Testis (tissue), 3 donors: ENCODE data around the gene ERG28. TPM values are rescaled to one million over a fixed set of nuclear protein-coding genes. Genes with fewer than 3 reads are reported as not detected.

Experiments
- DNase-seq: peaks from one replicate; pipeline ENCODE4 v3.0.0-alpha.2; 2019
- H3K27ac ChIP-seq, 2 donors: fragments of 200-600 bp; sonication (generic); one replicate each; pipeline ENCODE4 v1.5.1; 2019
- H3K27me3 ChIP-seq: fragments of 200-600 bp; sonication (generic); one replicate; pipeline ENCODE4 v1.5.1; 2019
- H3K36me3 ChIP-seq: fragments of 200-600 bp; sonication (generic); one replicate; pipeline ENCODE4 v1.5.1; 2017; ENCODE audit warnings: low read depth; ENCODE audit errors: missing control alignments
- H3K4me1 ChIP-seq: fragments of 200-600 bp; sonication (generic); one replicate; pipeline ENCODE4 v1.5.1; 2019
- H3K4me3 ChIP-seq, 2 donors: fragments of 200-600 bp; sonication (generic); one replicate each; pipeline ENCODE4 v1.5.1; 2017 to 2019
- H3K9me3 ChIP-seq: fragments of 200-600 bp; sonication (generic); one replicate; pipeline ENCODE4 v1.5.1; 2017
- CTCF ChIP-seq, 3 experiments: fragments of 450-650 bp in 2 of 3; fragments of 200-600 bp in 1 of 3; sonication (generic) in 1 of 3; IDR thresholded peaks; one replicate each; pipeline ENCODE4 v1.5.1; 2016 to 2019; ENCODE audit warnings: antibody characterized with exemption in 3 of 3, mild to moderate bottlenecking in 2 of 3, moderate library complexity in 1 of 3
- POLR2A ChIP-seq: fragments of 450-650 bp; IDR thresholded peaks from one replicate; pipeline ENCODE4 v1.6.1; 2017; ENCODE audit warnings: antibody characterized with exemption, mild to moderate bottlenecking, moderate library complexity
- WGBS, 2 donors: methylation state at CpG; one replicate each; pipeline ENCODE4 v1.1.5; 2018; 5-methylcytosine and 5-hydroxymethylcytosine counted together
- intact Hi-C: fragments of 100-400 bp; cut with DNase I; formaldehyde crosslinking; loops from one replicate; pipeline ENCODE4 v1.15.1; 2023; ENCODE audit warnings: low total_unique reads
- polyA plus RNA-seq: library from polyadenylated mRNA; stranded (reverse); fragments of 350-450 nt; fragmentation: Illumina TruSeq; extraction: RNeasy Lipid Tissue Mini Kit (QIAGEN cat#74804); gene quantifications from one replicate; pipeline ENCODE4 v1.2.3, GENCODE V29; 2014; ENCODE audit warnings: low read depth, low replicate concordance; ENCODE audit not compliant: insufficient read depth
- total RNA-seq, 2 donors: library from RNA; depleted of rRNA; stranded (reverse); fragments of >200 nt; gene quantifications; one replicate each; pipeline ENCODE4 v1.2.3, GENCODE V29; 2016

ERG28 gene
- total and polyA plus RNA-seq, 3 donors from 2014 or later, result 60.0 to 103 (median 64.4) TPM

- Histone ChIP-seq H3K9me3 (no peaks in the 10 kb centered on the region), H3K4me3 (no peak overlapping the region), H3K4me1 (peaks cover 15% of the 10 kb centered on the region), H3K36me3 (no peaks in the 10 kb centered on the region), H3K27me3 (no peaks in the 10 kb centered on the region), H3K27ac (no peak overlapping the region)
- intact Hi-C loops, result no loop called here
- no peak for DNase-seq
- TF ChIP-seq POLR2A, result no peak
- no peak for TF ChIP-seq CTCF (IDR thresholded peaks at IDR 0.05)
Observed at GRCh38 chr14:75645056-75645455, 15.6 kb downstream of the ERG28 start.

GRCh38 chr14:75643985-75644384 is 16.7 kb downstream of the ERG28 start:
- TF ChIP-seq POLR2A (no peak), CTCF (IDR thresholded peaks at IDR 0.05) (no peak)
- Histone ChIP-seq H3K4me3 (no peak overlapping the region), H3K9me3 (no peaks in the 10 kb centered on the region), H3K4me1 (peaks cover 15% of the 10 kb centered on the region), H3K36me3 (no peaks in the 10 kb centered on the region), H3K27me3 (no peaks in the 10 kb centered on the region), H3K27ac (no peak overlapping the region)
- DNase-seq, result no peak
- intact Hi-C loops, result no loop called here
- 69 to 70% methylated on average over 4 of the region's 4 CpGs for WGBS, 2 donors

DNA sequence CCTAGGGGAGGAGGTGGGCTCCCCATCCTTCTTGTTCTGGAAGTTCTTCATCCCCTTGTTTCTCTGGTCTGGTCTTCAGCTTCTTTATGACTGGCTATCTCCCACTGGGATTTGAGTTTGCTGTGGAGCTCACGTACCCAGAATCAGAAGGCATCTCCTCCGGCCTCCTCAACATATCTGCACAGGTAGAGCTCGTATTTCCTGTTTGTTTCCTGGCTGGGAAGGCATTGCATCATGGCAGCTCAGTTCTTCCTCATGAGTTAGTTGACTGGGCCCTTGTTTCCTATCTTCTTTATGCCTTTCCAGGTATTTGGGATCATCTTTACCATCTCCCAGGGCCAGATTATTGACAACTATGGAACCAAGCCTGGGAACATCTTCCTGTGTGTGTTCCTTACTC is 19.8 kb downstream of the ERG28 start:
- intact Hi-C loops, result no loop called here
- DNase-seq, result no peak
- Histone ChIP-seq H3K36me3 (no peaks in the 10 kb centered on the region), H3K4me3 (no peak overlapping the region), H3K4me1 (peaks cover 7% of the 10 kb centered on the region), H3K27me3 (no peaks in the 10 kb centered on the region), H3K27ac (no peak overlapping the region), H3K9me3 (no peaks in the 10 kb centered on the region)
- TF ChIP-seq CTCF (IDR thresholded peaks at IDR 0.05) (no peak), POLR2A (no peak)
- WGBS, 2 donors, result 96 to 98% methylated on average over 3 of the region's 3 CpGs

GRCh38 chr14:75636100-75636692 is 24.5 kb downstream of the ERG28 start:
- TF ChIP-seq POLR2A, result no peak
- TF ChIP-seq CTCF (IDR thresholded peaks at IDR 0.05), result no peak
- WGBS, 2 donors, result 53 to 59% methylated on average over 5 to 13 of the region's 13 CpGs
- no peaks in the 10 kb centered on the region for H3K9me3 ChIP-seq
- H3K27me3 ChIP-seq, result no peaks in the 10 kb centered on the region
- H3K4me1 ChIP-seq, result peaks cover 20% of the 10 kb centered on the region
- peaks cover 4% of the 10 kb centered on the region for H3K36me3 ChIP-seq
- no peak overlapping the region for H3K4me3 ChIP-seq
- no peak for DNase-seq
- intact Hi-C loops, result no loop called here
- no peak overlapping the region for H3K27ac ChIP-seq

DNA sequence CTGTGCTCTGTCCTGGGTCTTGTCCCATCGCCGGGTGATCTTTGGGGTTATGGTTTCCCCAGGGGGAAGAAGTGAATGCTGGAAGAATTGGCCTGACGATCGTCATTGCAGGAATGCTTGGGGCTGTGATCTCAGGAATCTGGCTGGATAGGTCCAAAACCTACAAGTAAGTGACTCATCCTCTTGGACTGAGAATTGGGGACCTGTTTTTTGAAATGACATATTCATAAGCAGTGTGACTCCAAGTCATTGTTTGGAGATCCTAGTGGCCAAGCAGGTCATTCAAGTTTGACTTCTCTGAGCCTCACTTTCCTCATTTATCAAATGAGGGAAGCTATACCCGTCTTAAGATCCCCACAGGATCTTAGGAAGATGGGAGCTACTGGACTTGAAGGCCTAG is 25.8 kb downstream of the ERG28 start:
- H3K36me3 ChIP-seq, result peaks cover 4% of the 10 kb centered on the region
- H3K27ac ChIP-seq, result peak overlapping the region in 1 of 2 donors; percentile 7
- DNase-seq, result no peak
- peaks cover 28% of the 10 kb centered on the region for H3K4me1 ChIP-seq
- no peak overlapping the region for H3K4me3 ChIP-seq
- TF ChIP-seq POLR2A, result no peak
- no peak for TF ChIP-seq CTCF (IDR thresholded peaks at IDR 0.05)
- intact Hi-C loops, result no loop called here
- 85 to 96% methylated on average over 5 of the region's 5 CpGs for WGBS, 2 donors
- H3K27me3 ChIP-seq, result no peaks in the 10 kb centered on the region
- H3K9me3 ChIP-seq, result no peaks in the 10 kb centered on the region
